Measurements from ENCODE around the gene FLNC. TPM values are rescaled to one million over a fixed set of nuclear protein-coding genes. Genes with fewer than 3 reads are reported as not detected.
A peak's percentile ranks its signal among the peaks of the same experiment; 100 is the strongest.

The FLNC gene
- polyA plus RNA-seq, 2 of the 4 experiments (the other 2 are of a cell fraction) = 0.43 to 3.4 TPM

DNA sequence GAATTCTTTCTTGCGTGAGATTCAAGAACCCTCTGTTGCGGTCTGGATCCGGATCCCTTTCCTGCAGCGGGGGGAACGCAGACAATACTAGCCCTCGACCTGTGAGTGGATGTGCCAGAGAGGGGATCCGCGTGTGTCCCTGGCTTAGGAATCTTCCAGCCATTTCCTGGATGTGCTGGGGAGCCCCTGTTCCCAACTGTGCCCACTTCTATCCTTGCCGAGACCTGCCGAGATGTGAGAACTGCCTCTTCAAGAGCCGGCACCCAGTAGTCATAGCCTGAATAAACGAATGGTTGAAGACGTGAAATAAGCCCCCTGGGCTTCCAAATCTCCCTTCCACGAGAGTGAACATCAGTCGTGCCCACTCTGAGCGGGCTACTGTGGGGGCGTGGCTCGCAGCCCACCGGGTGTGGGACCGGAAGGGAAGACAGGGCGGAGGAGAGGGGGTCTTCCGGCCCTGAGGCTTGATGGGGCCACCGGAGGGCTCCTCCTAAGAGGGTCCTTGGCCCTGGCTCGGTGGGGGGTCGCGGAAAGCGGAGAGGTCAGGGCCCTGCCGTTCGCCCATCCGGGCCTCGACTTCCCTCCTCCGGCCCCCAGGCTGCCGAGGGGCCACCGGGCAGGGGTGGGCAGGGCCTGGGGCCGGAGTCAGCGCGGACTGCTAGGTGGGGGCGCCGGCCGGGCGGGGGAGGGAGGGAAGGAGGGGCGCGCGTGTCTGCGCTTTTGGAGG lies 39.7 kb upstream of the FLNC start (continued):
- TF ChIP-seq, protein P1, sequence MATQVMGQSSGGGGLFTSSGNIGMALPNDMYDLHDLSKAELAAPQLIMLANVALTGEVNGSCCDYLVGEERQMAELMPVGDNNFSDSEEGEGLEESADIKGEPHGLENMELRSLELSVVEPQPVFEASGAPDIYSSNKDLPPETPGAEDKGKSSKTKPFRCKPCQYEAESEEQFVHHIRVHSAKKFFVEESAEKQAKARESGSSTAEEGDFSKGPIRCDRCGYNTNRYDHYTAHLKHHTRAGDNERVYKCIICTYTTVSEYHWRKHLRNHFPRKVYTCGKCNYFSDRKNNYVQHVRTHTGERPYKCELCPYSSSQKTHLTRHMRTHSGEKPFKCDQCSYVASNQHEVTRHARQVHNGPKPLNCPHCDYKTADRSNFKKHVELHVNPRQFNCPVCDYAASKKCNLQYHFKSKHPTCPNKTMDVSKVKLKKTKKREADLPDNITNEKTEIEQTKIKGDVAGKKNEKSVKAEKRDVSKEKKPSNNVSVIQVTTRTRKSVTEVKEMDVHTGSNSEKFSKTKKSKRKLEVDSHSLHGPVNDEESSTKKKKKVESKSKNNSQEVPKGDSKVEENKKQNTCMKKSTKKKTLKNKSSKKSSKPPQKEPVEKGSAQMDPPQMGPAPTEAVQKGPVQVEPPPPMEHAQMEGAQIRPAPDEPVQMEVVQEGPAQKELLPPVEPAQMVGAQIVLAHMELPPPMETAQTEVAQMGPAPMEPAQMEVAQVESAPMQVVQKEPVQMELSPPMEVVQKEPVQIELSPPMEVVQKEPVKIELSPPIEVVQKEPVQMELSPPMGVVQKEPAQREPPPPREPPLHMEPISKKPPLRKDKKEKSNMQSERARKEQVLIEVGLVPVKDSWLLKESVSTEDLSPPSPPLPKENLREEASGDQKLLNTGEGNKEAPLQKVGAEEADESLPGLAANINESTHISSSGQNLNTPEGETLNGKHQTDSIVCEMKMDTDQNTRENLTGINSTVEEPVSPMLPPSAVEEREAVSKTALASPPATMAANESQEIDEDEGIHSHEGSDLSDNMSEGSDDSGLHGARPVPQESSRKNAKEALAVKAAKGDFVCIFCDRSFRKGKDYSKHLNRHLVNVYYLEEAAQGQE (IDR thresholded peaks at IDR 0.05) = no peak
- TF ChIP-seq JUN (IDR thresholded peaks at IDR 0.05) (no peak), HOXA7 (CRISPR knock-in tag; IDR thresholded peaks at IDR 0.05) (no peak), ESRRA (IDR thresholded peaks at IDR 0.05; ENCODE audit: borderline replicate concordance, low read length) (no peak), HDAC2 (IDR thresholded peaks at IDR 0.05) (no peak)

DNA sequence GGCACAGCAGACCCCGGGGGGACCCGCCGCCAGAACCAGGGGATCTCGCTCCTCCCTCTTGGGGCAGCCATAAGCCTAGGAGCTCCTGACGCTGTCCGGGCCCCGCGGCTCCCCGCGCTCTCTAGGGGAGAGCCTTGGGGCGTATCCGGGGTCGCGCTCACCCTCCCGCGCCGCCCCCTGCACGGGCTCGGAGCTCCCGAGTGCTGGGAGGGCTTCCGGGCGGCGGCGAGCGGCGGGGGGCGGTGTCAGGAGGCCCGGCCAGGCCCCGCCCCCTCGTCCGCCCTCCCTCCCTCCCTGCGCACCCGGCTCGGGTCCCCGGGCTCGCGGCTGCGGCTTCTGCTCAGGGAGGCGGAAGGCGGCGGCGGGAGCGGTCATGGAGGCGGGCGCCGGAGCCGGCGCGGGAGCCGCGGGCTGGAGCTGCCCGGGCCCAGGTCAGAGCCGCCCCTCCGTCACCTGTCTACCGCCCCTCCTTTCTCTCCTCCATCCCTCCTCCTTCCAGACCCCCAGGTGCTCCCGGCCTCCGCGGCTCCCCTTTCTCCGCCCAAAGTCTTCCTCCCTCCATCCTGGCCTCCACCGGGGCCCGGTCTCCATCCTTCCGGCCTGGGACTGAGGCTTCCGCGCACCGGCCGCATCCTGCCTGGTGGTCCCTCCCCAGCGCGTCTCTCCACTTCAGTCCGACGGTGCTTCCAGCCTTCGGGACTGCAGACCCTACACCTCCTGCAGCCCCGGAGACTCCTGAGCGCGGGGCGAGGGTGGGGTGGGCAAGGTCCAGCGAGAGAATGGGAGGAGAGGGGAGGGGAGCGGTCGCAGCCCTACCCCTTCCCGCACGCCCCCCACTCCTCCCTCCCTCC lies 38.9 kb upstream of the FLNC start, which contains the start of gene CCDC136:
TSS of gene CCDC136 (plus strand) at position 848 of the 851 bp plus-strand sequence. CDS start 444 bp downstream, outside the sequence.
- peak within 1 kb of the TSS; percentile 77 to 92 for H3K27ac ChIP-seq
- no peak for FAIRE-seq

DNA sequence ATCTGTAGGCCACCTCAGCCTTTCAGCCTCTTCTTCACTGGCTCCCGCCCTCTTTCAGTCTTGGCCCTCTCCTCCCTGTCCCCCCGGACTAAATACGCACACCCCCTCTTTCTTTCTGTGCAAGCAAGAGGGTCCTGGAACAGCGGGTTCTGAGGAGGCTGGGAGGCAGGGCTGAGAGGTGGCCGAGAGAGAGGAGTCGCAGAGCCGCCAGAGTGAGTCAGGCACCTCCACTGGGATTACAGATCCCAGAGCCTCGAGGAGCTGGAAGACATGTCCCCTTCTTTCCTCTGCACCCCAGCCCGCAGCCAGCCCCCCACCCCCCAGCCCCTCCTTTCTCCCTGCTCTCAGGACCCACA lies 38.3 kb upstream of the FLNC start:
- peak overlapping the region; percentile 77 to 92; a peak in 5 of 6 replicates for H3K27ac ChIP-seq

More for the DNA sequence above, 38.9 kb upstream of the FLNC start, which contains the start of gene CCDC136:
- Histone ChIP-seq H3K4me3 (peak within 1 kb of the TSS; percentile 83), H3K4me2 (peak within 1 kb of the TSS; percentile 91), H3K4me1 (0 out of 3 replicates have a peak, but pooled peaks cover 9% of the 10 kb centered on the region), H3K9me3 (no peaks in the 10 kb centered on the region)
- POLR2A ChIA-PET = no interaction called here
- WGBS (ENCODE audit: missing lambda C conversion rate) = 4% methylated on average over 31 of the region's 80 CpGs
- peak; percentile 41 to 70 for DNase-seq (ENCODE audit: low read depth in 1 of 2, low spot score in 1 of 2)
- CTCF ChIA-PET = interaction anchor here (1.1 to 1.8 kb wide), 2 partner anchors 89 to 92 kb away, joined by 3 to 7 read pairs; no protein-coding TSS in a partner anchor
- TF ChIP-seq PHF8 (IDR thresholded peaks at IDR 0.05; ENCODE audit: borderline replicate concordance, low read depth) (peak; percentile 37; the same call in 1 of the 2 replicates), ZFP36 (IDR thresholded peaks at IDR 0.05; ENCODE audit: borderline replicate concordance, partially characterized antibody) (no peak)
- ATAC-seq = peak; percentile 83 to 91

More for the DNA sequence above, 38.3 kb upstream of the FLNC start:
- ChIA-PET CTCF (interaction anchor here (0.8 to 1.8 kb wide), 3 partner anchors 53 to 92 kb away, joined by 3 to 7 read pairs (median 3); partner anchors contain the start of gene CALU), POLR2A (no interaction called here)
- peak overlapping the region; percentile 83 for H3K4me3 ChIP-seq
- 43% methylated on average over 7 of the region's 9 CpGs for WGBS (ENCODE audit: missing lambda C conversion rate)
- peak overlapping the region; percentile 91 for H3K4me2 ChIP-seq
- TF ChIP-seq ZNF302 (CRISPR knock-in tag; IDR thresholded peaks at IDR 0.05) (no peak), JUNB (IDR thresholded peaks at IDR 0.05) (no peak), NPAS2 (CRISPR knock-in tag; IDR thresholded peaks at IDR 0.05; ENCODE audit: borderline replicate concordance) (no peak), GATA3 (IDR thresholded peaks at IDR 0.05; ENCODE audit: borderline replicate concordance) (no peak), KDM1A (IDR thresholded peaks at IDR 0.05; ENCODE audit: low read depth) (no peak)
- TF ChIP-seq, protein P2, sequence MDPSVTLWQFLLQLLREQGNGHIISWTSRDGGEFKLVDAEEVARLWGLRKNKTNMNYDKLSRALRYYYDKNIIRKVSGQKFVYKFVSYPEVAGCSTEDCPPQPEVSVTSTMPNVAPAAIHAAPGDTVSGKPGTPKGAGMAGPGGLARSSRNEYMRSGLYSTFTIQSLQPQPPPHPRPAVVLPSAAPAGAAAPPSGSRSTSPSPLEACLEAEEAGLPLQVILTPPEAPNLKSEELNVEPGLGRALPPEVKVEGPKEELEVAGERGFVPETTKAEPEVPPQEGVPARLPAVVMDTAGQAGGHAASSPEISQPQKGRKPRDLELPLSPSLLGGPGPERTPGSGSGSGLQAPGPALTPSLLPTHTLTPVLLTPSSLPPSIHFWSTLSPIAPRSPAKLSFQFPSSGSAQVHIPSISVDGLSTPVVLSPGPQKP (IDR thresholded peaks at IDR 0.05; ENCODE audit: low read depth, low read length) = no peak
- DNase-seq (ENCODE audit: low read depth in 1 of 2, low spot score in 1 of 2) (no peak), ATAC-seq (peak in 1 of 2 experiments; percentile 7; a peak in 3 of 6 replicates), FAIRE-seq (no peak)
- H3K4me1 ChIP-seq = 0 out of 3 replicates have a peak, but pooled peaks cover 9% of the 10 kb centered on the region
- no peaks in the 10 kb centered on the region for H3K9me3 ChIP-seq
